Neural cell (in vitro differentiated cells): ENCODE data around the gene OSCAR. TPM values are rescaled to one million over a fixed set of nuclear protein-coding genes. Genes with fewer than 3 reads are reported as not detected.

Experiments used
- H2AFZ ChIP-seq: fragments of 200-600, 300-800 bp; sonication (generic), shearing (Covaris generic); 2 replicates; pipeline ENCODE4 v1.6.0; 2014; ENCODE audit warnings: low read depth, mild to moderate bottlenecking, antibody characterized with exemption, low read length, moderate library complexity
- H3F3A ChIP-seq: fragments of 200-600 bp; shearing (Covaris generic); 2 replicates; pipeline ENCODE4 v1.6.1; 2016; ENCODE audit warnings: mild to moderate bottlenecking, moderate library complexity, mixed read lengths, antibody characterized with exemption, low read length; ENCODE audit not compliant: insufficient read depth, poor library complexity, severe bottlenecking
- H3K27ac ChIP-seq: fragments of 200-600, 300-800 bp; sonication (generic), shearing (Covaris generic); 2 replicates; pipeline ENCODE4 v1.5.1; 2014; ENCODE audit warnings: mild to moderate bottlenecking, low read length, moderate library complexity
- H3K27me3 ChIP-seq: fragments of 300-800, 200-600 bp; sonication (generic), shearing (Covaris generic); 2 replicates; pipeline ENCODE4 v1.6.0; 2014; ENCODE audit warnings: mild to moderate bottlenecking, low read depth, low read length, moderate library complexity; ENCODE audit not compliant: insufficient read depth
- H3K36me3 ChIP-seq: fragments of 300-800, 200-600 bp; sonication (generic), shearing (Covaris generic); 2 replicates; pipeline ENCODE4 v1.5.1; 2014; ENCODE audit warnings: mild to moderate bottlenecking, antibody characterized with exemption, low read length, moderate library complexity; ENCODE audit not compliant: insufficient read depth
- H3K4me2 ChIP-seq: fragments of 300-800, 200-600 bp; sonication (generic), shearing (Covaris generic); 2 replicates; pipeline ENCODE4 v1.6.0; 2014; ENCODE audit warnings: mild to moderate bottlenecking, low read length
- H3K4me3 ChIP-seq: fragments of 300-800, 200-600 bp; sonication (generic), shearing (Covaris generic); 2 replicates; pipeline ENCODE4 v1.5.1; 2014; ENCODE audit warnings: mild to moderate bottlenecking, low read length, moderate library complexity
- H3K79me2 ChIP-seq: fragments of 200-600 bp; shearing (Covaris generic); replicated peaks from 2 replicates; pipeline ENCODE4 v1.6.0; 2014; ENCODE audit warnings: mild to moderate bottlenecking, low read length, moderate library complexity; ENCODE audit not compliant: insufficient read depth
- H3K9ac ChIP-seq: fragments of 300-800, 200-600 bp; sonication (generic), shearing (Covaris generic); 2 replicates; pipeline ENCODE4 v1.6.1; 2016; ENCODE audit warnings: mild to moderate bottlenecking, low read length, mixed read lengths
- H3K9me2 ChIP-seq: fragments of 200-600 bp; shearing (Covaris generic); 2 replicates; pipeline ENCODE4 v1.6.1; 2016; ENCODE audit warnings: mild to moderate bottlenecking, low read length, mixed read lengths; ENCODE audit not compliant: insufficient read depth
- H3K9me3 ChIP-seq: fragments of 200-600, 300-800 bp; sonication (generic), shearing (Covaris generic); 2 replicates; pipeline ENCODE4 v1.6.1; 2016; ENCODE audit warnings: mild to moderate bottlenecking, mixed run types, low read length, moderate library complexity, mixed read lengths
- H4K20me1 ChIP-seq: fragments of 200-600 bp; shearing (Covaris generic); 2 replicates; pipeline ENCODE4 v1.6.1; 2016; ENCODE audit warnings: mild to moderate bottlenecking, mixed run types; ENCODE audit not compliant: insufficient read depth
- CTCF ChIP-seq: fragments of 450-650 bp; IDR thresholded peaks from 2 replicates; pipeline ENCODE4 v1.5.1; 2014; ENCODE audit warnings: antibody characterized with exemption, mild to moderate bottlenecking, moderate library complexity; ENCODE audit not compliant: poor library complexity, severe bottlenecking
- EP300 ChIP-seq: fragments of 450-650 bp; conservative IDR thresholded peaks from 2 replicates; pipeline ENCODE4 v1.6.1; 2014; ENCODE audit warnings: antibody characterized with exemption, mild to moderate bottlenecking, moderate library complexity; ENCODE audit not compliant: poor library complexity, severe bottlenecking
- EZH2 ChIP-seq: fragments of 200-600, 300-800 bp; shearing (Covaris generic), sonication (generic); IDR thresholded peaks from 2 replicates; pipeline ENCODE4 v1.6.1; 2014; ENCODE audit warnings: antibody characterized with exemption, low read length, borderline replicate concordance, mild to moderate bottlenecking; ENCODE audit not compliant: insufficient read depth, poor library complexity, severe bottlenecking
- MXI1 ChIP-seq: fragments of 450-650 bp; conservative IDR thresholded peaks from 2 replicates; pipeline ENCODE4 v1.6.1; 2014; ENCODE audit warnings: antibody characterized with exemption, mild to moderate bottlenecking; ENCODE audit not compliant: poor library complexity, severe bottlenecking
- POLR2AphosphoS5 ChIP-seq: IDR thresholded peaks from 2 replicates; pipeline ENCODE4 v1.6.1; 2012
- RAD21 ChIP-seq: fragments of 450-650 bp; conservative IDR thresholded peaks from 2 replicates; pipeline ENCODE4 v1.6.1; 2014; ENCODE audit warnings: antibody characterized with exemption, mild to moderate bottlenecking, moderate library complexity
- REST ChIP-seq: IDR thresholded peaks from 2 replicates; pipeline ENCODE4 v1.6.1; 2012; ENCODE audit warnings: borderline replicate concordance
- SMC3 ChIP-seq: fragments of 450-650 bp; conservative IDR thresholded peaks from 2 replicates; pipeline ENCODE4 v1.6.1; 2014; ENCODE audit warnings: antibody characterized with exemption, mild to moderate bottlenecking, moderate library complexity; ENCODE audit not compliant: poor library complexity
- TAF1 ChIP-seq: IDR thresholded peaks from 2 replicates; pipeline ENCODE4 v1.6.1; 2012; ENCODE audit warnings: low read depth
- polyA minus RNA-seq: library from RNA; depleted of rRNA, polyadenylated mRNA; stranded (reverse); fragments of >200 nt; gene quantifications from 2 replicates; pipeline ENCODE4 v1.2.3, GENCODE V29; 2014
- polyA plus RNA-seq: library from polyadenylated mRNA; depleted of rRNA; stranded (reverse); fragments of >200 nt; gene quantifications from 2 replicates; pipeline ENCODE4 v1.2.3, GENCODE V29; 2014

OSCAR gene
- polyA plus RNA-seq (0.20 TPM in 1 of 2 replicates, not detected in the other), polyA minus RNA-seq (not detected in 2 replicates)

GRCh38 chr19:54100561-54100960 is at the start of gene OSCAR:
OSCAR (minus strand) TSS chr19:54100803; CDS start chr19:54100792, 11 bp downstream.
- H3K27ac ChIP-seq, result no peak within 1 kb of the TSS

More at GRCh38 chr19:54100561-54100960, at the start of gene OSCAR:
- H3K9me2 ChIP-seq, result no peaks in the 10 kb centered on the region
- H2AFZ ChIP-seq, result no peak within 1 kb of the TSS
- H3K36me3 ChIP-seq, result no peaks in the 10 kb centered on the region
- TF ChIP-seq MXI1, result no peak
- TF ChIP-seq EZH2, result no peak
- TF ChIP-seq TAF1, result no peak
- no peak for TF ChIP-seq RAD21
- no peak for TF ChIP-seq POLR2AphosphoS5
- no peak for TF ChIP-seq CTCF
- no peak for TF ChIP-seq EP300
- TF ChIP-seq SMC3, result no peak
- no peak for TF ChIP-seq REST
- no peaks in the 10 kb centered on the region for H3K9me3 ChIP-seq
- peaks cover 21% of the 10 kb centered on the region for H3K27me3 ChIP-seq
- H3K79me2 ChIP-seq, result peaks cover 16% of the 10 kb centered on the region
- no peaks in the 10 kb centered on the region for H4K20me1 ChIP-seq
- H3K9ac ChIP-seq, result no peak within 1 kb of the TSS
- H3K4me3 ChIP-seq, result no peak within 1 kb of the TSS
- H3F3A ChIP-seq, result no peaks in the 10 kb centered on the region
- H3K4me2 ChIP-seq, result no peak within 1 kb of the TSS
